Activated CD4-positive, alpha-beta T cell treated with anti-CD3 and anti-CD28 coated beads for 4 hours (primary cell): ENCODE data around the gene AUTS2.
"Not testable (repeated sequence)": the region's sequence is repeated elsewhere in the genome, so short reads cannot be mapped to it uniquely, and the experiment has no call there.

Experiments
- DNase-seq, 2 donors: peaks; one replicate each; pipeline ENCODE4 v3.0.0-alpha.2; 2020

AUTS2 gene

DNA sequence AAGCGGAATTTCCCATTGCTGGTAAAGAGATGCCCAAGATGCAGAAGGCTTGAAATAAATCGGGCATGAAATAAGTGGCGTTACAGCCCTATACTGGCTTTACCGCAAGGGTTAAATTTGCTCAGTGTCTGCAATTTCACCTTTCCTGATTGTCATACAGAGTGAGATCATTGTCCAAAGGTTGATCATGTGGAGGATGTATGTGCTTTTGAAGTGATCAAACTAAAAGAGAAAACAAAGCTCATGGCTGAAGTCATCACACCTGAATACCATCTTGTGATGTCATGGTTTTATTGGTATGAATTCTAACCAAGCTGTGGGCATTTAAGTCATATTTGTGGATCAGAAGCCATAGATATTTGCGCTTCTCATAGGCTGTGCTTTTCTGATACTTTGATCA, 635.5 kb downstream of the AUTS2 start:
- DNase-seq, result no peak

DNA sequence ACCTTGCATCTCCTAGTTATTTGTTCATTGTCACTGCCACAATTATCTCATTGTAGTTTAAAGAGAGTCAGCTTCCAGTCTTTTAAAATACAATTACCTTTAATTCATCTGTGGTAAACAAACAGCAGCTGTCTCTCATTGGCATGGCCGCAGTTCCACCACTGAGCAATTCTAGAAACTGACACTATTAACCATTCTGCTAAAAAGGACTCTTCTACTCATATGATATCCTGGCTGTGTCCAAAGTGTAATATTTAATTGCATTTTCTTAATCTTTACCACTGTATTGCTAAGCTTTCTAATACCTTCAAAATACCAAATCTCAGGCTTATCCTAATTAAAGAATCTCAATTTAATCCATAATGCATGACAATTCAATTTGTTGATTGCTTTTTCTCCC, 639.0 kb downstream of the AUTS2 start:
- no peak for DNase-seq

DNA sequence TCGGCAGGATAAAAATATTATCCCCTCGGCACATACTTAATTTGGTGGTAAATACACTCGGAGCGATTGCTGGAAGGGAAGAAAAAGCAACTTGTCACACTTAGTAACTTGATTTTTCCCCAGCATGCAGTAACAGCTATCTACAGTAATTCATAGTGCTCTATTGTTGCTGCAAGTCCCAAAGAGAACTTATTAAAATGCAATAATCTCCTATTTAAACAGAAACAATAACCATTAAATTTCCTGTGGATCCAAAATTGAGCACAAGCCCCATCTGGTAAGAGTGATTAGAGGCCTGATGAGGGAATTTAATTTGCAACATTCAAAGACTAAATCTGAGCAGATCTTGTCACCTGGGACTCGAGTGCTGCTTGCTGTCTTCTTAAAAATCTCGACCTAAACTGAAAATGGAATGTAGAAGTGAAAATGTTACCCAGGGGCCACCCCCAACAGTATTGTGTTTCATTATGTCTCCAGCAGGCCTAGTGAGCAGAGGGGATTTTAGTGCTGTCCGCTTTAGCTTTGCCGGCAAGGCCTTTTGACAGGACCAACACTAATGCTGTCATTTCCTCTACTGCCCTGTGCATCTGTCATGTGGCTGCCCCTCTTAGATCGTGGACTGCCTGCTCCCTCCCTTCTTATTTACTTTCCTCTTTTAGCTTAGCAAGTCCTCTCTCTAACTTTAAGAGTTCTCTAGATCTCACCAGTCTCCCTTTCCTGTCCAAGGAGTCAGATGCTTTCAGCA, 639.7 kb downstream of the AUTS2 start:
- DNase-seq, result no peak

DNA sequence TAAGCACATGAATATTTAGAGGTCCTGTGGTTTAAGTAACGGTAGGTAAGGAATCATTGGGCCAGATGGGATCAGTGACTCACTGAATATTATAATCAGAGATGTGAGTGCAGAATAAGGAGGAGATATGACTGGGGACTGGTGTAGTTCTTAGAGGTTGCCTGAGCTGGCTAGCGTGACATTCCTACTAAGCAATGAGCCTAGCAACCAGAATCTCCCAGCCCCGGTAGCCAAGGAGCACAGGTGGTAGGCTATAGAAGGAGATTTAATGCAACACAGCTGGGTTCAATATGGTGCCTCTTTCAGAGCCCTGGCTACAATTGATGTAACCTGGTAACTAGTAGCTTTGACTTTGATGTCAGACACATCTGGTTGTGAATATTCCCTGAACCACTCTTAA, 641.6 kb downstream of the AUTS2 start:
- DNase-seq, result no peak

DNA sequence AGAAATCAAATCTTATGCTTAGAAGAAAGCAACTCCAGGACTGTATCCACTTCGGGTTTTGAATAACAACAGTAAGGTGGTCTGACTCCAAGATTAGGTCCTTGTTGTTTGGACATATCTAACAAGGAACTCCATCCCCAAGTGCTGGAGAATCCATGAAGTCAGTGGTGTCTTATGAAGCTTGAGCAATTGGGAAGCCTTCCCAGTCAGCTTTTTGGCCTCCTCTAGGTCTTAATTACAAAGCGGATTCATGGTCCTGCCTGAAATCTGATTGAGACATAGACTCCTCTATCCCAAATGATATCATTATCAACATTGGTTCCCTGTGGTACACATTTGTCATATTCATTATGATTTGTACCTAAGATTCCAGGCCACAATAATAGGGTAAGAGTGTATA, 642.6 kb downstream of the AUTS2 start:
- no peak for DNase-seq

DNA sequence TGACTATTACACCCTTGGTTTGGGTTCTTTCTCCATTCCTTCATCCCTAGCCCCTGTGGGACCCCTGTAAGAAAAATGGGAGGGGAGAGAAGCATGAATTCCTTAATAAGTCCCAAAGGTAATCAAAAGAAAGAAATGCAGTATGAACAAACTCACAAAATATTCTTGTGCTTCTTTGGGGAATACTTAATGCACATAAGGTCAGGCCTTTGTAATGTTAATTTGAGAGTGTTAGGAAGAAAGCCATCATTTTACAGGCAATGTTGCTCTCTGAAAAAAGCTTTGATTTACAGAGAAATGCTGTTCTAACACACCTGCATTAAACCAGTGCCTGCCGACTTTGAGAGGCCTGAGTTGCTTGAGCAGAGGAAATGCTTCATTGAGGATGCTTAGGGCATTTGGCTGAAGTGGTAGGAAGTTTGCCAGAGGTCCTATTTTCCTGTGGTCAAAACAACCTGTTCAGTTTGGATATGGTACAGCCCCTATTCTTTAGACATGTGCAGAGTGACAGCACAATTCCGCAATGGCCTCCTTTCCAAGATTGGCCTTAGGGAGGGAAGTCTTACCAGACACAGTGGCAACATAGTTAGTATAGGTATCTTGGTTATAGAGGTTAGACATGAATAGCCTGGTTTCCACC, 643.4 kb downstream of the AUTS2 start:
- DNase-seq, result no peak

DNA sequence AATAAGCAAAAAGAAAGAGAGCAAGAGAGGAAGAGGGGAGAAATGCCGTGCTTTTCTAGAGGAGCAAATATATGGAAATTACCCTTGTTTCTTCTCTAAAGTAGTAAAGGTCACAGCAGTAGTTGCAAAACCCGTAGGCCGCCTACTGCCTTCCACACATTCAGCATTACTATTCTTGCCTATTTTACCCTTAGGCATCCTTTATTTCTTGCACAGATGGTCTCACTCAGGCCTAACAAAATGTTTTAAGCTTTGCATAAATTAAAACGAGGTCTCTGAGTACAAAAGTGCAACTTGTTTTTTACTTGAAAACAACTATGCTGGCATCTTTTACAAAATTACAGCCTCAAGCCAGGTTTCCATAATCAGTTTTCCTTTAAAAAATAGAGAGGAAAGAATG, 644.6 kb downstream of the AUTS2 start:
- no peak for DNase-seq

DNA sequence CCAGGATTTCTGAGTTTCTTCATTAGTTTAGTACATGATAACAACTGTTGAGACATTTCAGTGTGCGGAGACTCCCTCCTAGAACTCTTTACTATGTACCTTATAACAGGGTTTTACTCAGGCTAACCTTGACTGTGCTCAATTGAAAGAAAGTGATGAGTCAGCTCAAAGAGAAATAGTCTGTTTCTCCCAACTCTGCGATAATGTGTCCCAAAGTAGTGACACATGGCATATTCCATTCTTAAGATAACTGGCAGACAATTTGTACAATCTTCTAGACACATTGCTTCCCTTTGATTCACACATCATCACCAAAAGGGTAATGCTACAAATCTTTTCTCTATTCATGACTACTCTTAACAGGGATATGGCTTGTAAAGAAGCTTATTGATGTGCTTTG, 645.2 kb downstream of the AUTS2 start:
- no peak for DNase-seq

DNA sequence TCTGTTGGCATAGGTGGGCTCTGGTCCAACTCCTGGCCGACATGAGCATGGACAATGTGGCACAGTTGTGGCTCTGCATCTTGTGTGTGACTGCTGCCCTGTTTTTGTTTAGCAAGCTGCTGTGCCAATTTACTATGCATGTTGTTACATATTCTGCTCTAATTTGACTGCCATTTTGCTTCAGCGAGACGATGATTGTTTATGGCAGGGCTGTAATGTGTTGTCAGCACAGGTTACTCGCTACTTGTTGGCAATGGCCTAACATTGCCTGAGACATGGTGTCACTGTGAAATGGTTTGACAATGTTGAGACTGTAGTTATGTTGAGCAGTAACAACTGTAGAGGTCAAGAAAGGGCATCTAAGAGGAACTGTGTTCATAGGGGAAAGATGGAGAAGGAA, 659.6 kb downstream of the AUTS2 start:
- no peak for DNase-seq

DNA sequence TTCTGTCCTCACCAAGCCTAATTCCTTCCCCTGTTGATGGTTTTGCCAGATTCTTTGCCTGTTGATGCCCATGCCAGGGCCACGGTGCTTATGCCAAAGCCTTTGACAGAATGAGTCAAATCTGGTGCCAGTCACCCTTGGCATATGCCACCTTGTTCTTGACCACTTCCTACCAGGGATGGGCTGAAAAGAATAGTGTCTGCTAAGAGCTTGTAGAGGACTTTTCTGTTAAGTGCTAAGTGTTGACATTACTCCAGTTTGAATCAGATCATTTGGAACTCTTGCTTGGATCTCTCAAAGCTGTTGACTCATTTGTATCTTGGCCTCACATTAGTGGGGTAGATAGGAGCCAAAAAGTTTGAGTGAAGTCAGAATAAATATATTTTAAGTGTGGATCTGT, 661.2 kb downstream of the AUTS2 start:
- DNase-seq, result no peak

DNA sequence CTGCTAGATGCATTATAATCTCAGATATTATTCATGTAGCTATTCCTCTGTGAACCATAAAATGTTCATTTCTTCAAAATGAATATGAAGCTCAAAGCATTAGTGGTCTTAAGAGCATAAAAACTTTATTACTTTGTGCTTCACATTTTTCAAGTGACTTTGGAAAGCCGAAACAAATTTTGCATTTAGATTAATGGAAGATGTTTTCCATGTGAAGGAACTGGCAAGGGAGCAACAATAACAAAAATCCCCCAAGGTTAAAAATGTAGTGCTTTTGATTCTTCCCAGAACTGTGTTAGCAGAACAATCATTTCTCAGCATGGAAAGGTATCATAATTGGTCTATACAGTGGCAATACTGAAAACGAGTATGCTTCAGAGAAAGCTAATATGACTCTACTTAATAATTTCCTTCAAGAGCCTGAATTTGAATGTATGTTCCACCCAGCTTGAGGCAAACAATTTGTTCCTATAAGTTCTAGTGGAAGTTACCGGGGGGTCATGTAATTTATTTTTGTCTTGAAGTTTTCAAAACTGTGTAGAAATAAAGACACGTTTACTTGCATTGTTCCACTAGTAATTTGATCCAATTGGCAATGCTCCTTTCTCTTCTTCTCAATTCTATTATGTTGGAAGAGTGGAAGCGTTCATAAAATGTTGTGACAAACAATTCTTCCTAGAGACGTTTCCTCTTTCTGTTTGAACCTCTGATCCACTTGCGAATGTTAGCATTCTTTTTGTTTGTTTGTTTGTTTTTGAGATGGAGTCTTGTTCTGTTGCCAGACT, 665.4 kb downstream of the AUTS2 start:
- DNase-seq, result no peak

DNA sequence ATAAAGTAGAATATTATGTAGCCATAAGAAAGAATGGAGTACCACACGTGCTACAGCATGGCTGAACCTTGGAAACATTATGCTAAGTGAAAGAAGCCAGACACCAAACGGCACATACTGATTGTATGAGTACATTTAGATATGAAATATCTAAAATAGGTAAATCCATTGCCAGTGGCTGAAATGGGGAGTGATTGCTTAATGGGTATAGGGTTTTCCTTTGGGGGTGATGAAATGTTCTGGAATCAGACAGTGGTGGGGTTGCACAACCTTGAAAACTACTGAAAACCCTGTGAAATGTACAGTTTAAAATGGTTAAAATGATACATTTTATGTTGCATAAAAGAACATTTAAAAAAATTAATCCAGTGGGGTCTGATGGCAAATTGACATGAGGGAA, 667.9 kb downstream of the AUTS2 start:
- DNase-seq, result no peak

DNA sequence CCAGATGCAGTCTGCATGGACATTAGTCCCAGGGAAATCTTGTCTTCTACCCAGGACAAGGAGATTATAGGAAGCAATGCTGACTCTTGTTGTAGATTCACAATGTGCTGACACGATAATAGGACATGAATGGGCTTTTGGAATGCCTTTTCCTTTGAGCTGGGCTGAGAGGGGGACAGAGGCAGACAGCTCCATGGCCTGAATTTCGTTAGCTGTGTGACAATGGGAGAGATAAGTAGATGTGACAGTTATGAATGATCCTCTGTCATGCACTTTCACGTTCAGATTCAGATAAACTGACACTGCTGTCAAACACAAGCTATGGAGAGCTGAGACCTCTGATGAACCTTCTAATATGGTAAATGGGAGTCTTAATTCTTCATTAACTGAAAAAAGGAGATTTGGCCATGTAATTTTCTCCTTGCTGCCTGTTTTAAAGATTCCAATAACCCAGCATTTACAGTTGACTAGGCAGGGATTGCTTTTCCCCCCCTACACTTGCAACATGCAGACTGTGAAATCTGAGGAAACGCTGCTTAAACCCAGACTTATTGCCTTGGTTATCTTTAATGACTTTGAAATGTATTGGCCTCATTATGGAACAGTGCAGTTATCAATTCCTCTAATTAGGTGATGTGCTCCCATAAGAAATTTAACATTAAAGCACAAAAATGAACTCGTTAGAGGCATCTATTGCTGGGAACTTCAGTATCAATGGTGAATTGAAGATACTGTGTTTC, 669.3 kb downstream of the AUTS2 start:
- DNase-seq, result no peak

DNA sequence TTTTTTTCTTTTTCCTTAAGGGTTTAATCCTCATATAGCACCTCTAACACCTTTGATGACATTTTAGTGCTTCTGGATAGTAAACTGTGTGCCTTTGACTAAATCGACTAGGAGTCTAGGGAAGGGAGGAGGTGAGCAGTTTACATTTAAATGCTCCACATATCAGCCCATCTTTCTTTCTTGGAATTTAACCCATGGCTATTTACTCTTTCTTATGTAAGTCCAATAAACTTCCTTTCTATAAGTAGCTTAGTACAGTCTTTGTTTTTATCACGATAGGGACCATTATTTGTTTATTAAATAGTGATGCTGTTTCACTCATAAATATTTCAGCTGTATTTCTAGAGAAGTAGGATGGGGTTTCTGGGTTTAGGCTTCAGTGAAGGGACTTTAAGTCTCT, 669.9 kb downstream of the AUTS2 start:
- no peak for DNase-seq

DNA sequence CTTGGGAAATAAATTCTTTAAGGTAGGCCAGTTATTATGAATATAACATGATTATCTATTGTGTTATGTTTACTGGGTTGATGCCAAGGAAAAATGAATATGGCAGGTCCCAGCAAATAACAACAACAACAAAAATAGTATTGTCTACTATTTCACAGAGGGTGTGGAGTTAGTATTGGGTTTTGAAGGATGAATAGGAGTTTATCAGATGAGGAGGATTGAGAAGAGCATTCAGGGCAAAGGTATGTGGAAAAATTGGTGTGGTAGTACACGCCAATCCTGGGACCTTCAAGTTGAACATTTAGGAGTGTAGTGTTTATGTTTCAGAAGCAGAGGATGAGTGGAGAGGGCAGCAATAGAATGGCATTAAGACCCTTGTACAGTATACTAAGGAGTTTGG, 671.9 kb downstream of the AUTS2 start:
- DNase-seq, result no peak

DNA sequence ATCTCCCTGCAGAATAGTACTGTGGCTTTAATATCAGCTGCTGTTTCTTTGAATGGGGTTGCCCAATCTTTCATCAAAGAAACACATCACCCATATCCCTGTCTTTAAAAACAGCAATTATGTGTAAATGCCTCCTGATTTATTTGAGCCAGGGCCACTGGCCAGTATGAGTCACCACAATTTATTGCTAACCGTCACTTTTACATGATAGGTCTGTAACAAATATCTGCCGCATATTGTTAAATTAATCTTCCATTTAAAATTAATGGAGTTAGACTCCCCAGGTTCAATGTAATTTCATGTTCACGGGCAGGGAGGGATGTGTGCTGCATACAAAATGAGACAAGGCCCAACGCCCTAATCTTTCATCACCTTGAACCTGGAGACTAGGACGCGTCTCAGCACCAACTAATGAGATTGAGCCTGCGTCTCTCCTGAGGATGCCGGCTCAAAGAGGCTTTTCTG, 673.4 kb downstream of the AUTS2 start:
- no peak for DNase-seq

DNA sequence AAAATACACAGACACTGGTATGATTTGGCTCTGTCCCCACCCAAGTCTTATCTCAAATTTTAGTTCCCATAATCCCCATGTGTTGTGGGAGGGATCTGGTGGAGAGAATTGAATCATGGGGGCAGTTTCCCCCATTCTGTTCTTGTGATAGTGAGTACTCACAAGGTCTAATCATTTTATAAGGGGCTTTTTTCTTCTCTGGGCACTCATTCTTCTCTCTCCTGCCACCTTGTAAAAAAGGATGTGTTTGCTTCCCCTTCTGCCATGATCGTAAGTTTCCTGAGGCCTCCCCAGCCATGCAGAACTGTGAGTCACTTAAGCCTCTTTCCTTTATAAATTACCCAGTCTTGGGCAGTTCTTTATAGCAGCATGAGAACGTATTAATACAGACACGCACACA, 677.3 kb downstream of the AUTS2 start:
- DNase-seq, result not testable (repeated sequence)

DNA sequence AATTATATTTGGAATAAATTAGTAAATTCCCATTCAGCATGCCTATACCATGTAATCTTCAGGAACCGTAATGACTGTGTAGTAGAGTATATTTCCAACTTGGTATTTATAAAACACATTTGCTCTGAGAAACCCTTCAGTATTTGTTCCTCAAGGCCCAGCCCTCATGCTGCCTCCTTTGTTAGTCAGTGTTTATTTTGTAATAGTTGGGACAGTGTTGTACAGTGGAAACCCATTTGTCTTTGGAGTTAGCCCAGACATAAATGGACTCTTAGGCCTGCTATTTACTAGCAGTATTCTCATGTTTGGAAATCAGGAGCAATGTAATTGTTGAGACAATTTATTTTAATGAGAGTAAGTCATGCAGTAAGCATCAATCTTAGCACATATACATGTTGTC, 686.9 kb downstream of the AUTS2 start:
- DNase-seq, result no peak

DNA sequence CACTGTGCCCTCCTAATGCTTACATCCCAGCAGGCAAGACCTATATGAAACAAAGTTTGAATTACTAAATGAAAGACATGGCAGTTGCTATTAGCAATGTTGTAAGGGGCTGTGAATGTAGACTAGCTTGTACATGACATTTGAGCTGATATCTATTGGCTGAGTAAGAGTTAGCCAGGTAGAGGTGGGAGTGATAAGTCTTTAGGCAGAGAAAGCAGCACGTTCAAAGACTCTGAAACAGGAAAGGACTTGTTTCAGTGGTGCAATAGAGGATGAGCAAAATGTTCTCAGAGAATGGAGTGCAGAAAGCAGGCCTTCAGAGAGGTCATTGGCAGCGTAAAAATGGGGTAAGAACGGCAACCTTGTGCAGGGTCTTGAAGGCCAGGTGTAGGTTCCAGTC, 687.6 kb downstream of the AUTS2 start:
- DNase-seq, result no peak

DNA sequence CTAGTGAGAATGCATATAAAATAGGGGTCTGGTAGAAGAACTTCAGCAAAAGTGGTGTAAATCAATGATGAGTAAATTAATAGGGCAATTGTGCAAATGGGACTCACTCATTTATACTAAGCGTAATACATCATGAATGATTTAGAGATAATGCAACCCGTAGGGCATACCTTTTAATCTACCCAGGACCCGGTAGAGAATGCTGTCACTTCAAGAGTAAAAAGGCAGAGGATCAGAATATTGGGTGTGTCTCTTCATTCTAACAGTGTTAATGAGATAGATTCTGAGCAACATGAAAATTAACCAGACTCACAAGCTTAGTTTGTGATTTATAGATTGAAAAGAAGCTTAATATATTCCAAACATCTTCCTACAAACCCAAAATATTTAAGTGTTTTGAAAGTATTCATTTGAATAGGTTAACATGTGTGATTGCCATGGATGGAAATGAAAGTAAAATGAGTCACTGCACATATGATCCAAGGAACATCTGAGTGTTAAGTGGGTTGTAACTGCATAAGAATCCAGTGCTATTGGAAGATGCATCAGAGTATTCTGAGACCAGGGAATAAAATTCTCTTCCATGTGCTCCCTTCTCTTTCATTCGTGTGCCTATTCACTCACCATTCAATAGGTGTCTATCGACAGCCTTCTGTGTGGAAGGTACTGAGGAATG, 690.6 kb downstream of the AUTS2 start:
- DNase-seq, result no peak

DNA sequence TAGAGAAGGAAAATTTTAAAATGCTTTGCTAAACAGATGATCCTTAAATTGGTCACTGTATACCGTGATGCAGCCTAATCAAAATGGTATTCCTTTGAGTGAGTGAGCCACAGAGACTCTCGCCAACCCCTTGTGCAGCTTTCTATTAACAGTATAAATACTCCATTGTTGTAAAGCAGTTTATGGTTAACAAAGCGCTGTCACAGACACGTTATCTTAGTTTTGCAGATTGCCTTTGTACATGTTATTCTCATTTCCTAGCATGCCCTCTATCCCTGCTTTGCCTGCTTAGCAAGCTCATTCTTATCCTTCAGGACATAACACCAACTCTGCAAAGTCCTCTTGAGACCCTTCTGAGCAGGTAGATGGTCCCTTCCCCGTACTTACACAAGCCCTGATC, 694.4 kb downstream of the AUTS2 start:
- DNase-seq, result no peak

DNA sequence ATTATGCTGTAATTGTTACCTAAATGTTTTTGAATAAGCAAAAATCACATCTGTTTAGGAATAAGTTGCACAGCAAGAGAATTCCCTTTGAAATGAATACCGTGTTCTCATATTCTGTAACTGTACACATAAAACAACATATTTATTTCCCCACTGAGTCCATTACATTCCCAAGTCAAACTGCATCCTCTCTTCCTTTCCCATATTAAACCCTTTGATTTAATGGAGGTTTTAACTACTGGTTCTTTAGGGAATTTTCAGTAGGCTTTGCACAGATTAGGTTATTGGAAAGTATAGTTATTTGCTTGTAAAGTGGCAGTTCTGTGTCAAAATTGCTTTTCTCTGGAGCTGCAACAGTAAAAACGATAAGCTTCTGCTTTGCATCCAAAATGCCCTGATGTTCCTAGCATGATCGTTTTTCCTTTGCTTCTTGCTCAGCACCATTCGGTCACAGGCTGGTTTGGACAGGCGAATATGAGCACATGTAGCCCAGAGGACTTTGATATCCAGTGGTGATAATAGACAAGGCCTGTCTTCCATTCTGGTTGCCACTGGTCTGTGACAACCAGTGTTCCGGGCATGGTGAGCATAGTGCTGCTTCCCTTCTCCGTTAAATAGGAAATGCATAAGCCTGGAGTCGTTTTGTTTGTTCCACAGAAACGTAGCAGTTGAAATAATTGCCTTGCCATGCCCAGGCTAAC, 696.1 kb downstream of the AUTS2 start:
- DNase-seq, result no peak
